ENCODE data around the gene HTR3E.
A peak's percentile ranks its signal among the peaks of the same experiment; 100 is the strongest.

HTR3E gene

DNA sequence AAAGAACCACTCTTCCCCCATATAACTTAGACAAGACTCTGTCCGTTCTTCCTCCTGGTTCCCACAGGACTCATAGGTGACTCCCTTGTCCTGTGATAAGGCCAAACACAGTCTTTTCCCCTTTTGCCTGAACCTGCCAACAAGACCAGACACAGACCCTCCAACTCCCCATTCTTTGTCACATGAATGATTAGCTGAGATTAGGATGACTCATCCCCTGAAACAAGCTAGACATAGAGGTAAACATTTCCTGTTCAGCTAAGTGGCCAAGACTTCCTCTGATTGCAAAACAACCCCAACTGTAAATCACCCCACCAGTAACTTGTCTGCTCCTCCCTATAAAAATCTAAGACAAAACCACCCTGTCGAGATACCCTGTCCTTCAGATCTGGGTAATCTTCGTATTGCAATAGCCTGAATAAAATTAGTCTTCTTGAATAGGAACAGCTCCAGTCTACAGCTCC, 11.4 kb upstream of the HTR3E start:
- no peak overlapping the region for H3K4me2 ChIP-seq (ENCODE audit: low read depth, low read length)
- DNase-seq, result peak; percentile 37

DNA sequence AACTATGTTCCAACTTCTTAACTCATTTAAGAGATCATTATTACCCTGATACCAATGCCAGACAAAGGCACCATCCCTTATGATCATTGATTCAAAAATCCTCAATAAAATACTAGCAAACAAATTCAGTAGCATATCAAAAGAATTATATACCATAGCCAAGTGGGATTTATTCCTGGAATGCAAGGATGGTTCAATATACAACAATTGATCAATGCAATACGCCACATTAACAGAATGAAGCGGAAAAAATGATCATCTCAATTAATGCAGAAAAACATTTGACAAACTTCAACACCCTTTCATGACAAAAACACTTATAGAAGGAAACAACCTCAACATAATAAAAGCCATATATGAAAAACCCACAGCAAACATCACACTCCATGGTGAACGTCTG, 4.7 kb upstream of the HTR3E start:
- H3K9me2 ChIP-seq (replicated peaks; ENCODE audit: insufficient read depth, low read length), result no peaks in the 10 kb centered on the region
- no peaks in the 10 kb centered on the region for H3K79me2 ChIP-seq (ENCODE audit: low read length)
- no peaks in the 10 kb centered on the region; the same call in 1 of the 2 replicates for H3K9me3 ChIP-seq (replicated peaks; ENCODE audit: insufficient read depth, low read length)
- H3K36me3 ChIP-seq (replicated peaks; ENCODE audit: insufficient read depth, low read length), result no peaks in the 10 kb centered on the region
- DNase-seq, result no peak
- H3K4me3 ChIP-seq (ENCODE audit: low read length), result no peak overlapping the region
- no peaks in the 10 kb centered on the region for H3K27me3 ChIP-seq (replicated peaks; ENCODE audit: insufficient read depth, low read length)
- no peak overlapping the region for H2AFZ ChIP-seq (ENCODE audit: low read length)
- no peak overlapping the region for H3K27ac ChIP-seq (ENCODE audit: low read length)
- H3K4me1 ChIP-seq (ENCODE audit: low read length), result no peaks in the 10 kb centered on the region
- no peak overlapping the region for H3K4me2 ChIP-seq (ENCODE audit: low read depth, low read length)
- H3F3A ChIP-seq (ENCODE audit: insufficient read depth, low read length), result no peaks in the 10 kb centered on the region
- no peaks in the 10 kb centered on the region for H4K20me1 ChIP-seq (ENCODE audit: insufficient read depth, low read length)
- TF ChIP-seq, protein P1, sequence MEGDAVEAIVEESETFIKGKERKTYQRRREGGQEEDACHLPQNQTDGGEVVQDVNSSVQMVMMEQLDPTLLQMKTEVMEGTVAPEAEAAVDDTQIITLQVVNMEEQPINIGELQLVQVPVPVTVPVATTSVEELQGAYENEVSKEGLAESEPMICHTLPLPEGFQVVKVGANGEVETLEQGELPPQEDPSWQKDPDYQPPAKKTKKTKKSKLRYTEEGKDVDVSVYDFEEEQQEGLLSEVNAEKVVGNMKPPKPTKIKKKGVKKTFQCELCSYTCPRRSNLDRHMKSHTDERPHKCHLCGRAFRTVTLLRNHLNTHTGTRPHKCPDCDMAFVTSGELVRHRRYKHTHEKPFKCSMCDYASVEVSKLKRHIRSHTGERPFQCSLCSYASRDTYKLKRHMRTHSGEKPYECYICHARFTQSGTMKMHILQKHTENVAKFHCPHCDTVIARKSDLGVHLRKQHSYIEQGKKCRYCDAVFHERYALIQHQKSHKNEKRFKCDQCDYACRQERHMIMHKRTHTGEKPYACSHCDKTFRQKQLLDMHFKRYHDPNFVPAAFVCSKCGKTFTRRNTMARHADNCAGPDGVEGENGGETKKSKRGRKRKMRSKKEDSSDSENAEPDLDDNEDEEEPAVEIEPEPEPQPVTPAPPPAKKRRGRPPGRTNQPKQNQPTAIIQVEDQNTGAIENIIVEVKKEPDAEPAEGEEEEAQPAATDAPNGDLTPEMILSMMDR (IDR thresholded peaks at IDR 0.05; ENCODE audit: low read length), result no peak
- TF ChIP-seq EZH2 (optimal IDR thresholded peaks at IDR 0.05; ENCODE audit: low read depth, low read length) (no peak), EZH2phosphoT487 (IDR thresholded peaks at IDR 0.05; ENCODE audit: low read length) (no peak)
- no peak overlapping the region for H3K9ac ChIP-seq (ENCODE audit: low read length)

More for the DNA sequence above, 11.4 kb upstream of the HTR3E start:
- H3K27me3 ChIP-seq (replicated peaks; ENCODE audit: insufficient read depth, low read length), result no peaks in the 10 kb centered on the region
- no peaks in the 10 kb centered on the region for H3F3A ChIP-seq (ENCODE audit: insufficient read depth, low read length)
- no peak overlapping the region for H3K27ac ChIP-seq (ENCODE audit: low read length)
- H3K4me3 ChIP-seq (ENCODE audit: low read length), result no peak overlapping the region
- TF ChIP-seq, protein P1 (IDR thresholded peaks at IDR 0.05; ENCODE audit: low read length), result no peak
- no peak for TF ChIP-seq EZH2phosphoT487 (IDR thresholded peaks at IDR 0.05; ENCODE audit: low read length)
- no peak for TF ChIP-seq EZH2 (optimal IDR thresholded peaks at IDR 0.05; ENCODE audit: low read depth, low read length)
- peaks cover 8% of the 10 kb centered on the region for H3K4me1 ChIP-seq (ENCODE audit: low read length)
- no peaks in the 10 kb centered on the region for H3K36me3 ChIP-seq (replicated peaks; ENCODE audit: insufficient read depth, low read length)
- H2AFZ ChIP-seq (ENCODE audit: low read length), result no peak overlapping the region
- H4K20me1 ChIP-seq (ENCODE audit: insufficient read depth, low read length), result no peaks in the 10 kb centered on the region
- no peaks in the 10 kb centered on the region for H3K9me2 ChIP-seq (replicated peaks; ENCODE audit: insufficient read depth, low read length)
- H3K79me2 ChIP-seq (ENCODE audit: low read length), result no peaks in the 10 kb centered on the region
- H3K9ac ChIP-seq (ENCODE audit: low read length), result no peak overlapping the region
- H3K9me3 ChIP-seq (replicated peaks; ENCODE audit: insufficient read depth, low read length), result no peaks in the 10 kb centered on the region

DNA sequence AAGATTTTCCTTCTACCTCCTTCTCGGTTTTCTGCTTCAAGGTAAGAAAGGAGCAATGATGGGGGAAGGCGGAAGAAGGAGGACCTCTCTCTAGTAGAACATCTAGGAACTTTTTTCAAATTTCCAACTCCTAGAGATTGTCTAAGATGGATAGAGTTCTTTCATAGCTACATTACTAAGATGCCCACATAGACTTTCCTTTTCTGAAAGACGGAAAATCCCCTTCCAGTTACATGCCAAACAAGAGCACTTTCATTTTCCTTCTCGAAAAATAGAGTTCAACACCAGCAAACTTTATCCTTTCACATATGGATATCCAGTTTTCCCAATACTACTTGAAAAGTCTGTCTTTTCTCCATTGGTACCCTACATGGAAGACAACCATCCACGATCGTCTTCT, 692 bp downstream of the HTR3E start:
- TF ChIP-seq, protein P1 (IDR thresholded peaks at IDR 0.05; ENCODE audit: low read length), result no peak
- TF ChIP-seq EZH2 (optimal IDR thresholded peaks at IDR 0.05; ENCODE audit: low read depth, low read length), result no peak
- no peak for TF ChIP-seq EZH2phosphoT487 (IDR thresholded peaks at IDR 0.05; ENCODE audit: low read length)
- H3K9me2 ChIP-seq (replicated peaks; ENCODE audit: insufficient read depth, low read length), result no peaks in the 10 kb centered on the region
- no peaks in the 10 kb centered on the region for H3F3A ChIP-seq (ENCODE audit: insufficient read depth, low read length)
- H2AFZ ChIP-seq (ENCODE audit: low read length), result no peak overlapping the region
- H3K79me2 ChIP-seq (ENCODE audit: low read length), result no peaks in the 10 kb centered on the region
- no peak overlapping the region for H3K27ac ChIP-seq (ENCODE audit: low read length)
- H3K9ac ChIP-seq (ENCODE audit: low read length), result no peak overlapping the region
- H4K20me1 ChIP-seq (ENCODE audit: insufficient read depth, low read length), result no peaks in the 10 kb centered on the region
- H3K9me3 ChIP-seq (replicated peaks; ENCODE audit: insufficient read depth, low read length), result no peaks in the 10 kb centered on the region
- DNase-seq, result no peak
- H3K36me3 ChIP-seq (replicated peaks; ENCODE audit: insufficient read depth, low read length), result no peaks in the 10 kb centered on the region
- no peak overlapping the region for H3K4me3 ChIP-seq (ENCODE audit: low read length)
- no peaks in the 10 kb centered on the region for H3K4me1 ChIP-seq (ENCODE audit: low read length)
- no peak overlapping the region for H3K4me2 ChIP-seq (ENCODE audit: low read depth, low read length)
- H3K27me3 ChIP-seq (replicated peaks; ENCODE audit: insufficient read depth, low read length), result no peaks in the 10 kb centered on the region
